ENCODE data around the gene APOBEC4. TPM values are rescaled to one million over a fixed set of nuclear protein-coding genes. Genes with fewer than 3 reads are reported as not detected.

Gene APOBEC4
- total and polyA plus RNA-seq, 9 of the 15 experiments (the other 6 are each of a cell fraction or from before 2014, with no cell fraction given) = not detected

DNA sequence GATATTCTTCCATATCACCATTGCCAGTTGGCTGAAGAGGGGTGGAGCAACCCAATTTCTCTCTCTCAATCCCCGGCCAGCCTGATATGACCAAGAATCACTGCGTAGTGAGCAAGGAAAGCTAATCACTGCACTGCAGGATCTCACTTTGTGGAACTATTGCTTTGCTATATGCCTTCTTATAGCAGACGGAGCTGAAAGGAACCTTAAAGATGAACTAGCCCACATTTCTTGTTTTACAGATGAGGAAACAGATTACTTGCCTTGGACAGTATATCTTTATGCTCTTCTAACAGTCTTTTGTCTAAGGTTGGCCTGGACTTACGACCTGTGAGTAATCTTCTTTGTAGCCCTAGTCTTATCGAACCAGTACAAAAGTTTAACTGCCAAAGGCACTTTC is 7.6 kb downstream of the APOBEC4 start (continued):
- TF ChIP-seq HDAC6 (IDR thresholded peaks at IDR 0.05; ENCODE audit: low read depth, low read length) (no peak), HMBOX1 (IDR thresholded peaks at IDR 0.05) (peak; percentile 75; the same call in 1 of the 2 replicates), ZNF583 (CRISPR knock-in tag; IDR thresholded peaks at IDR 0.05) (no peak), BHLHE40 (IDR thresholded peaks at IDR 0.05; ENCODE audit: low read length) (no peak), LEF1 (IDR thresholded peaks at IDR 0.05) (no peak), SMAD4 (CRISPR knock-in tag; conservative IDR thresholded peaks at IDR 0.05) (peak; percentile 67), GATA2 (CRISPR knock-in tag; IDR thresholded peaks at IDR 0.05) (peak; percentile 49), CREM (IDR thresholded peaks at IDR 0.05; ENCODE audit: low read depth) (0 out of 2 replicates have a peak, but pooled peaks have one; percentile 6), LCOR (CRISPR knock-in tag; IDR thresholded peaks at IDR 0.05) (peak; percentile 84; the same call in 1 of the 2 replicates), HDAC1 (IDR thresholded peaks at IDR 0.05) (peak in 1 of 2 experiments; percentile 69; a peak in 2 of 4 replicates)
- TF ChIP-seq, protein P1, sequence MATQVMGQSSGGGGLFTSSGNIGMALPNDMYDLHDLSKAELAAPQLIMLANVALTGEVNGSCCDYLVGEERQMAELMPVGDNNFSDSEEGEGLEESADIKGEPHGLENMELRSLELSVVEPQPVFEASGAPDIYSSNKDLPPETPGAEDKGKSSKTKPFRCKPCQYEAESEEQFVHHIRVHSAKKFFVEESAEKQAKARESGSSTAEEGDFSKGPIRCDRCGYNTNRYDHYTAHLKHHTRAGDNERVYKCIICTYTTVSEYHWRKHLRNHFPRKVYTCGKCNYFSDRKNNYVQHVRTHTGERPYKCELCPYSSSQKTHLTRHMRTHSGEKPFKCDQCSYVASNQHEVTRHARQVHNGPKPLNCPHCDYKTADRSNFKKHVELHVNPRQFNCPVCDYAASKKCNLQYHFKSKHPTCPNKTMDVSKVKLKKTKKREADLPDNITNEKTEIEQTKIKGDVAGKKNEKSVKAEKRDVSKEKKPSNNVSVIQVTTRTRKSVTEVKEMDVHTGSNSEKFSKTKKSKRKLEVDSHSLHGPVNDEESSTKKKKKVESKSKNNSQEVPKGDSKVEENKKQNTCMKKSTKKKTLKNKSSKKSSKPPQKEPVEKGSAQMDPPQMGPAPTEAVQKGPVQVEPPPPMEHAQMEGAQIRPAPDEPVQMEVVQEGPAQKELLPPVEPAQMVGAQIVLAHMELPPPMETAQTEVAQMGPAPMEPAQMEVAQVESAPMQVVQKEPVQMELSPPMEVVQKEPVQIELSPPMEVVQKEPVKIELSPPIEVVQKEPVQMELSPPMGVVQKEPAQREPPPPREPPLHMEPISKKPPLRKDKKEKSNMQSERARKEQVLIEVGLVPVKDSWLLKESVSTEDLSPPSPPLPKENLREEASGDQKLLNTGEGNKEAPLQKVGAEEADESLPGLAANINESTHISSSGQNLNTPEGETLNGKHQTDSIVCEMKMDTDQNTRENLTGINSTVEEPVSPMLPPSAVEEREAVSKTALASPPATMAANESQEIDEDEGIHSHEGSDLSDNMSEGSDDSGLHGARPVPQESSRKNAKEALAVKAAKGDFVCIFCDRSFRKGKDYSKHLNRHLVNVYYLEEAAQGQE (IDR thresholded peaks at IDR 0.05; ENCODE audit: borderline replicate concordance) = no peak
- TF ChIP-seq, protein P1 (CRISPR knock-in tag; IDR thresholded peaks at IDR 0.05; ENCODE audit: low read depth) = no peak
- TF ChIP-seq, protein P2, sequence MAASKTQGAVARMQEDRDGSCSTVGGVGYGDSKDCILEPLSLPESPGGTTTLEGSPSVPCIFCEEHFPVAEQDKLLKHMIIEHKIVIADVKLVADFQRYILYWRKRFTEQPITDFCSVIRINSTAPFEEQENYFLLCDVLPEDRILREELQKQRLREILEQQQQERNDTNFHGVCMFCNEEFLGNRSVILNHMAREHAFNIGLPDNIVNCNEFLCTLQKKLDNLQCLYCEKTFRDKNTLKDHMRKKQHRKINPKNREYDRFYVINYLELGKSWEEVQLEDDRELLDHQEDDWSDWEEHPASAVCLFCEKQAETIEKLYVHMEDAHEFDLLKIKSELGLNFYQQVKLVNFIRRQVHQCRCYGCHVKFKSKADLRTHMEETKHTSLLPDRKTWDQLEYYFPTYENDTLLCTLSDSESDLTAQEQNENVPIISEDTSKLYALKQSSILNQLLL (CRISPR knock-in tag; IDR thresholded peaks at IDR 0.05; ENCODE audit: borderline replicate concordance) = no peak
